Measurements from ENCODE around the gene BCL2L12.

BCL2L12 gene

GRCh38 chr19:49664171-49665035 lies 1.3 kb upstream of the BCL2L12 start:
- DNase-seq = peak; percentile 94

GRCh38 chr19:49665036-49665350 lies 740 bp upstream of the BCL2L12 start:
- no peak for DNase-seq

- no peak for DNase-seq
Measured at GRCh38 chr19:49666120-49666444, 349 bp downstream of the BCL2L12 start.

- DNase-seq = no peak
Measured at GRCh38 chr19:49667473-49667872, 1.7 kb downstream of the BCL2L12 start.

- DNase-seq = no peak
Measured at GRCh38 chr19:49669516-49669915, 3.8 kb downstream of the BCL2L12 start.

GRCh38 chr19:49672131-49672919 lies 6.6 kb downstream of the BCL2L12 start:
- DNase-seq = peak; percentile 84

- DNase-seq = peak; percentile 48
Measured at GRCh38 chr19:49676136-49676783, 10.5 kb downstream of the BCL2L12 start.

- peak; percentile 99 for DNase-seq
Measured at GRCh38 chr19:49676784-49677230, 11.1 kb downstream of the BCL2L12 start.

GRCh38 chr19:49677231-49677900 lies 11.6 kb downstream of the BCL2L12 start, which contains the start of gene PRMT1:
PRMT1 (plus strand) TSS chr19:49677271; CDS start chr19:49677281, 10 bp downstream.
- peak; percentile 68 for DNase-seq

- peak; percentile 89 for DNase-seq
Measured at GRCh38 chr19:49677901-49678674, 12.4 kb downstream of the BCL2L12 start.

GRCh38 chr19:49678985-49679770 lies 13.4 kb downstream of the BCL2L12 start:
- no peak for DNase-seq

- DNase-seq = no peak
Measured at GRCh38 chr19:49679771-49680413, 14.2 kb downstream of the BCL2L12 start.

- peak; percentile 97 for DNase-seq
Measured at GRCh38 chr19:49680421-49681351, 15.0 kb downstream of the BCL2L12 start.

- DNase-seq = no peak
Measured at GRCh38 chr19:49681830-49682229, 16.1 kb downstream of the BCL2L12 start.

GRCh38 chr19:49682274-49682673 lies 16.5 kb downstream of the BCL2L12 start:
- DNase-seq = no peak

- no peak for DNase-seq
Measured at GRCh38 chr19:49683814-49684250, 18.1 kb downstream of the BCL2L12 start.

GRCh38 chr19:49684251-49684982 lies 18.7 kb downstream of the BCL2L12 start:
- DNase-seq = peak; percentile 38

GRCh38 chr19:49684983-49685553 lies 19.3 kb downstream of the BCL2L12 start:
- no peak for DNase-seq
